ENCODE results near the gene CABP1.

DNA sequence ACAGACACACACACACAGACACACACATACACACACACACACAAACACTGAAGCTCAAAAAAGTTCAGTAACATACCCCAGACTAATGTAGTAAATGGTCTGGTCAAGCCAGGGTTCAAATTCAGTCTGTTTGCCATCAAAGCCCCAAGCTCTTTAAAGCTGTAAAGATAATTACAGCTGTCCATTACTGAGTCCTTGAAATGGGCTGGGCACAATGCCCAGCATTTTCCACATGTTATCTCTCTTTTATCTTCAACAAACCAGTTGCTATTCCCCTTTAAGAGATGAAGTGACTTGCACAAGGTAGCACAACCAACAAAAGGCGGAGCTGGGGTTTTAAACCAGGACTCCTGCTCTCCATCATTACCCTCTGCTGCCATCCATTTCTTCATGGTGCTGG, 62.2 kb downstream of the CABP1 start:
- TF ChIP-seq, protein P1, sequence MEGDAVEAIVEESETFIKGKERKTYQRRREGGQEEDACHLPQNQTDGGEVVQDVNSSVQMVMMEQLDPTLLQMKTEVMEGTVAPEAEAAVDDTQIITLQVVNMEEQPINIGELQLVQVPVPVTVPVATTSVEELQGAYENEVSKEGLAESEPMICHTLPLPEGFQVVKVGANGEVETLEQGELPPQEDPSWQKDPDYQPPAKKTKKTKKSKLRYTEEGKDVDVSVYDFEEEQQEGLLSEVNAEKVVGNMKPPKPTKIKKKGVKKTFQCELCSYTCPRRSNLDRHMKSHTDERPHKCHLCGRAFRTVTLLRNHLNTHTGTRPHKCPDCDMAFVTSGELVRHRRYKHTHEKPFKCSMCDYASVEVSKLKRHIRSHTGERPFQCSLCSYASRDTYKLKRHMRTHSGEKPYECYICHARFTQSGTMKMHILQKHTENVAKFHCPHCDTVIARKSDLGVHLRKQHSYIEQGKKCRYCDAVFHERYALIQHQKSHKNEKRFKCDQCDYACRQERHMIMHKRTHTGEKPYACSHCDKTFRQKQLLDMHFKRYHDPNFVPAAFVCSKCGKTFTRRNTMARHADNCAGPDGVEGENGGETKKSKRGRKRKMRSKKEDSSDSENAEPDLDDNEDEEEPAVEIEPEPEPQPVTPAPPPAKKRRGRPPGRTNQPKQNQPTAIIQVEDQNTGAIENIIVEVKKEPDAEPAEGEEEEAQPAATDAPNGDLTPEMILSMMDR (IDR thresholded peaks at IDR 0.05; ENCODE audit: extremely low read depth in 1 of 2, insufficient read depth in 1 of 2, low read depth in 1 of 2, low read length in 2 of 2): no peak
- TF ChIP-seq POLR2AphosphoS5 (IDR thresholded peaks at IDR 0.05; ENCODE audit: insufficient read depth, low read depth, low read length): no peak
- TF ChIP-seq EZH2 (IDR thresholded peaks at IDR 0.05; ENCODE audit: borderline replicate concordance, low read depth, low read length, severe bottlenecking): no peak
- TF ChIP-seq MAX (IDR thresholded peaks at IDR 0.05; ENCODE audit: insufficient read depth, insufficient read length): no peak
- no peak for TF ChIP-seq POLR2A (IDR thresholded peaks at IDR 0.05; ENCODE audit: low read depth, low read length)
- TF ChIP-seq JUN (IDR thresholded peaks at IDR 0.05; ENCODE audit: borderline replicate concordance, insufficient read depth, insufficient read length, low read depth): no peak
- TF ChIP-seq MYC (IDR thresholded peaks at IDR 0.05; ENCODE audit: low read depth, low read length): no peak
- no peak for TF ChIP-seq FOS (IDR thresholded peaks at IDR 0.05; ENCODE audit: borderline replicate concordance, insufficient read depth, low read length)
- TF ChIP-seq GATA2 (IDR thresholded peaks at IDR 0.05; ENCODE audit: insufficient read depth, insufficient read length, low read depth, low read length): no peak

All from endothelial cell of umbilical vein (primary cell).